B cell (primary cell): ENCODE data around the gene BTLA.

Source experiments
- CTCF ChIP-seq: fragments of 200-600 bp; IDR thresholded peaks from one replicate; pipeline ENCODE4 v1.8.0; 2022; ENCODE audit warnings: antibody characterized with exemption, mild to moderate bottlenecking
- EZH2 ChIP-seq: IDR thresholded peaks from 2 replicates; pipeline ENCODE4 v1.6.1; 2012; ENCODE audit warnings: borderline replicate concordance, low read depth, mild to moderate bottlenecking, moderate library complexity, low read length; ENCODE audit not compliant: insufficient read depth, poor library complexity, severe bottlenecking

- TF ChIP-seq CTCF (no peak), EZH2 (no peak)
Observed at GRCh38 chr3:112508261-112508660, 9.0 kb upstream of the BTLA start.
